Left ventricle myocardium inferior (tissue), 1 donor: Measurements from ENCODE around the gene ADGRF3. TPM values are rescaled to one million over a fixed set of nuclear protein-coding genes. Genes with fewer than 3 reads are reported as not detected.
"Not testable (repeated sequence)": the region's sequence is repeated elsewhere in the genome, so short reads cannot be mapped to it uniquely, and the experiment has no call there.

Source experiments
- DNase-seq: peaks from one replicate; pipeline ENCODE4 v3.0.0-alpha.2; 2020
- H3K27ac ChIP-seq: fragments of 200-600 bp; replicated peaks from 2 replicates; pipeline ENCODE4 v1.8.0; 2021
- H3K27me3 ChIP-seq: fragments of 200-600 bp; 2 replicates; pipeline ENCODE4 v1.8.0; 2021; ENCODE audit warnings: low read depth
- H3K36me3 ChIP-seq: fragments of 200-600 bp; 2 replicates; pipeline ENCODE4 v1.8.0; 2021
- H3K4me1 ChIP-seq: fragments of 200-600 bp; 2 replicates; pipeline ENCODE4 v1.8.0; 2021
- H3K4me3 ChIP-seq: fragments of 200-600 bp; 2 replicates; pipeline ENCODE4 v1.8.0; 2021; ENCODE audit warnings: mild to moderate bottlenecking, moderate library complexity
- H3K9me3 ChIP-seq: fragments of 200-600 bp; replicated peaks from 2 replicates; pipeline ENCODE4 v1.8.0; 2021
- CTCF ChIP-seq: fragments of 200-600 bp; IDR thresholded peaks from 2 replicates; pipeline ENCODE4 v1.8.0; 2021; ENCODE audit warnings: antibody characterized with exemption, mild to moderate bottlenecking, borderline replicate concordance
- intact Hi-C: fragments of 100-400 bp; cut with micrococcal nuclease; formaldehyde crosslinking; loops from one replicate; pipeline ENCODE4 v1.11.0; 2022
- total RNA-seq: library from RNA; stranded (reverse); fragmentation: NEBNext Ultra II Directional; extraction: Animal tissue kit (Norgen Biotek cat#: 25700); gene quantifications from one replicate; pipeline ENCODE4 v1.2.1, GENCODE V29; 2021
- donor health status: DM: no; HTN: yes; CAD: no; lungs with severe emphysema.

The ADGRF3 gene
- total RNA-seq, 1 donor from 2014 or later, result not detected

DNA sequence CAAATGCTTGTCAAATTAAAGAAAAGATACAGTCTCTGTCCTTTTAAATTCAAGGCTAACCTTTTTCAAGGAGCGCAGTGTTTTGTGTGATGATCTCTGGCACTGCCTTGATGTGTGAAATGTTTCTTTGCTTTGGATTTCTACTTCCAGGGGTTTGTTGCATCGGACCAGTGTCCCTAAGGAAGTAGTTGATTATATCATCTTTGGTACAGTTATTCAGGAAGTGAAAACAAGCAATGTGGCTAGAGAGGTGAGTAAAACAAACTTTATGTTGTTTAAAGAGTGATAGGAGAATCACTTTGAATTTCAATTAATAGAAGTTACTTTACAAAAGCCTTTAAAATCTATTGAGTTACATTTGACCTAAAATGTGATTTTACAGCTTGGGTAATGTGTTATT lies 73.1 kb downstream of the ADGRF3 start:
- Histone ChIP-seq H3K27ac (peak overlapping the region; percentile 89), H3K4me1 (peaks cover 67% of the 10 kb centered on the region), H3K9me3 (no peaks in the 10 kb centered on the region), H3K27me3 (no peaks in the 10 kb centered on the region), H3K4me3 (peak overlapping the region; percentile 13), H3K36me3 (peaks cover 49% of the 10 kb centered on the region)
- TF ChIP-seq CTCF, result no peak
- no peak for DNase-seq
- intact Hi-C loops, result no loop called here

DNA sequence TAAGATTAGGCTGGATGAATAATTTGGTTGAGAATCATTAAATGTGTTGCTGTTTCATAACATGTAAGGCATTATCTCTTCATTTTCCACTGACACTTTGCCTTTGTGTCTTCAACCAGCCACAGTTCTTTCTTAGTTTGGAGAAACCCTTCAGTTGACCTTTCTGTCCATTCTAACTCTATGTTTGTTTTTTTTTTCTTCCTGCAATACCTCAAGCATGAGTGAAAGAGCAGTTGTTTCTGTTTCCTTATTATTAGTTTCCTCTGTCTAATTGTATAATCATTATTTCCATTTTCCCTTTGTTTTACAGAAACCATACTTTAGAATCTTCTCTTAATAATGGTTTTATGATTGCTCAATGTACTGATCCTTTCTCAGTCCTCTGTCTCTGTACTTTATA lies 76.2 kb downstream of the ADGRF3 start:
- Histone ChIP-seq H3K4me1 (peaks cover 67% of the 10 kb centered on the region), H3K27ac (peak overlapping the region; percentile 89), H3K36me3 (peaks cover 36% of the 10 kb centered on the region), H3K4me3 (no peak overlapping the region), H3K27me3 (no peaks in the 10 kb centered on the region), H3K9me3 (no peaks in the 10 kb centered on the region)
- DNase-seq, result no peak
- TF ChIP-seq CTCF, result no peak
- intact Hi-C loops, result no loop called here

GRCh38 chr2:26269571-26270158 lies 76.9 kb downstream of the ADGRF3 start:
- Histone ChIP-seq H3K27ac (peak overlapping the region; percentile 89), H3K27me3 (no peaks in the 10 kb centered on the region), H3K9me3 (no peaks in the 10 kb centered on the region), H3K4me3 (no peak overlapping the region), H3K4me1 (peaks cover 60% of the 10 kb centered on the region), H3K36me3 (peaks cover 38% of the 10 kb centered on the region)
- intact Hi-C loops, result no loop called here
- no peak for DNase-seq
- TF ChIP-seq CTCF, result no peak

GRCh38 chr2:26268670-26269385 lies 77.8 kb downstream of the ADGRF3 start:
- DNase-seq, H3K4me3 ChIP-seq, H3K9me3 ChIP-seq, H3K27me3 ChIP-seq, intact Hi-C loops: not testable (repeated sequence)
- peaks cover 45% of the 10 kb centered on the region for H3K36me3 ChIP-seq
- peak overlapping the region; percentile 89 for H3K27ac ChIP-seq
- H3K4me1 ChIP-seq, result peaks cover 52% of the 10 kb centered on the region

DNA sequence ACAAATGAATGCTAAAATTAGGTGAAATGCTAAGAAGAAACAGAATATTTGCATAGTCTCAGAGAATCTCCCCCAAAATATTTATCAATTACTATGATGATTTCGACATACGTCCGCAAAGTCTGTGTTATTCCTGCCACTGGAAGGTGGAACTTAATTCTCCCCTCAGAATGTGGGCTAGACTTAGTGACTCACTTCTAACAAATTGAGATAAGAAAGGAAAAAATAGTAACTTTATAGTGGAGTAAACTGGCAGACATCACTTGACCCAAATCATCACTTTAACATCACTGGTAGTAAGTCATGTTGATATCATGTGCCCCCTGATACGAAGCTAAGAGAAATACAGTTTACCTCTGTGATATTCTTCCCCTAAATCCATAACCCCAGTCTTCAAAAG lies 78.4 kb downstream of the ADGRF3 start:
- TF ChIP-seq CTCF, result no peak
- intact Hi-C loops, result no loop called here
- Histone ChIP-seq H3K9me3 (no peaks in the 10 kb centered on the region), H3K27ac (peak overlapping the region; percentile 89), H3K4me1 (peaks cover 46% of the 10 kb centered on the region), H3K27me3 (no peaks in the 10 kb centered on the region), H3K36me3 (peaks cover 51% of the 10 kb centered on the region), H3K4me3 (no peak overlapping the region)
- DNase-seq, result no peak

- peaks cover 59% of the 10 kb centered on the region for H3K4me1 ChIP-seq
- intact Hi-C loops, H3K9me3 ChIP-seq, H3K27me3 ChIP-seq, H3K27ac ChIP-seq, DNase-seq, H3K4me3 ChIP-seq: not testable (repeated sequence)
- H3K36me3 ChIP-seq, result peaks cover 55% of the 10 kb centered on the region
Measured at GRCh38 chr2:26258836-26259235, 87.8 kb downstream of the ADGRF3 start.

Other genes starting within 250 kb of the ADGRF3 start
- gene GAREM2, start 173.7 kb downstream of the ADGRF3 start, total RNA-seq, result 0.93 TPM
- 523 TPM for gene HADHA, start 102.2 kb downstream of the ADGRF3 start, total RNA-seq
- gene HADHB, start 101.8 kb downstream of the ADGRF3 start, total RNA-seq, result 1,332 TPM
- 10.8 TPM for gene SELENOI, start 646 bp downstream of the ADGRF3 start, total RNA-seq
- gene DRC1, start 55.1 kb upstream of the ADGRF3 start, total RNA-seq, result not detected
- gene OTOF, start 131.3 kb upstream of the ADGRF3 start, total RNA-seq, result not detected